HEK293 (cell line): ENCODE measurements around the gene CPAMD8.

Experiments used
- CTCF ChIA-PET: fragments of 350-600 bp; formaldehyde crosslinking; extraction: SDS; loops from one replicate; lab custom pipeline; 2021; ENCODE audit warnings: antibody characterized with exemption; lab: Yijun Ruan, JAX
- POLR2A ChIA-PET: fragments of 300-600 bp; formaldehyde crosslinking; extraction: SDS; loops from one replicate; lab custom pipeline; 2020; ENCODE audit warnings: antibody characterized with exemption, inconsistent platforms; lab: Yijun Ruan, JAX
- H3K27ac ChIP-seq: fragments of 200-500 bp; sonication (Bioruptor generic); 2 replicates; pipeline ENCODE4 v1.5.1; 2014; ENCODE audit warnings: low read depth, low read length, control low read depth, inconsistent platforms; ENCODE audit errors: extremely low read depth
- H3K36me3 ChIP-seq, 2 experiments: fragments of 200-500 bp in 1 of 2; sonication (Bioruptor generic) in 1 of 2; 1 replicate in 1 of 2; 2 replicates in 1 of 2; pipeline ENCODE4 v1.5.1; 2014 to 2017; ENCODE audit warnings: inconsistent platforms in 2 of 2, low read length in 2 of 2; ENCODE audit not compliant: control insufficient read depth in 2 of 2, insufficient read depth in 1 of 2
- H3K4me1 ChIP-seq: fragments of 200-500 bp; sonication (Bioruptor generic); 2 replicates; pipeline ENCODE4 v1.5.1; 2014; ENCODE audit warnings: mild to moderate bottlenecking, low read length, inconsistent platforms; ENCODE audit not compliant: control insufficient read depth, insufficient read depth
- H3K4me3 ChIP-seq: 2 replicates; pipeline ENCODE4 v1.5.1; 2011; ENCODE audit warnings: low read depth, mild to moderate bottlenecking, control low read depth, low read length, moderate library complexity
- H3K9me3 ChIP-seq: fragments of 200-500 bp; sonication (Bioruptor generic); 2 replicates; pipeline ENCODE4 v1.5.1; 2014; ENCODE audit warnings: low read depth, low read length, inconsistent platforms; ENCODE audit not compliant: control insufficient read depth, insufficient read depth
- BCL11A ChIP-seq: fragments of 450-650 bp; formaldehyde crosslinking; IDR thresholded peaks from 2 replicates; pipeline ENCODE4 v1.5.1; 2016; ENCODE audit warnings: low read depth, missing biosample characterization, missing genetic modification characterization
- BCL6B ChIP-seq: fragments of 450-650 bp; formaldehyde crosslinking; IDR thresholded peaks from 2 replicates; pipeline ENCODE4 v1.5.1; 2017; ENCODE audit warnings: missing biosample characterization, missing genetic modification characterization
- GLI4 ChIP-seq: fragments of 450-650 bp; formaldehyde crosslinking; IDR thresholded peaks from 2 replicates; pipeline ENCODE4 v1.5.1; 2016; ENCODE audit warnings: missing biosample characterization, missing genetic modification characterization
- KLF16 ChIP-seq: fragments of 450-650 bp; formaldehyde crosslinking; IDR thresholded peaks from 2 replicates; pipeline ENCODE4 v1.5.1; 2017; ENCODE audit warnings: missing biosample characterization, missing genetic modification characterization
- SCRT2 ChIP-seq: fragments of 450-650 bp; formaldehyde crosslinking; IDR thresholded peaks from 2 replicates; pipeline ENCODE4 v1.5.1; 2016; ENCODE audit warnings: missing biosample characterization, missing genetic modification characterization
- SETDB1 ChIP-seq: IDR thresholded peaks from one replicate; pipeline ENCODE4 v1.6.1; 2017; ENCODE audit warnings: mild to moderate bottlenecking, low read length, moderate library complexity, mixed read lengths; ENCODE audit not compliant: insufficient read length
- TSHZ1 ChIP-seq: fragments of 450-650 bp; formaldehyde crosslinking; IDR thresholded peaks from 2 replicates; pipeline ENCODE4 v1.5.1; 2016; ENCODE audit warnings: missing biosample characterization, missing genetic modification characterization, borderline replicate concordance
- WT1 ChIP-seq: fragments of 450-650 bp; formaldehyde crosslinking; IDR thresholded peaks from 2 replicates; pipeline ENCODE4 v1.5.1; 2016; ENCODE audit warnings: missing biosample characterization, missing genetic modification characterization
- ZFP3 ChIP-seq: fragments of 450-650 bp; formaldehyde crosslinking; IDR thresholded peaks from 2 replicates; pipeline ENCODE4 v1.5.1; 2016; ENCODE audit warnings: low read depth, missing biosample characterization, missing genetic modification characterization
- ZNF114 ChIP-seq: fragments of 450-650 bp; formaldehyde crosslinking; IDR thresholded peaks from 2 replicates; pipeline ENCODE4 v1.5.0; 2017; ENCODE audit warnings: missing biosample characterization, missing genetic modification characterization
- ZNF221 ChIP-seq: fragments of 450-650 bp; formaldehyde crosslinking; IDR thresholded peaks from 2 replicates; pipeline ENCODE4 v1.5.1; 2017; ENCODE audit warnings: missing biosample characterization, missing genetic modification characterization, borderline replicate concordance
- ZNF48 ChIP-seq: fragments of 450-650 bp; formaldehyde crosslinking; IDR thresholded peaks from 2 replicates; pipeline ENCODE4 v1.5.1; 2016; ENCODE audit warnings: missing biosample characterization, missing genetic modification characterization
- ZNF549 ChIP-seq: fragments of 450-650 bp; IDR thresholded peaks from 2 replicates; pipeline ENCODE4 v1.5.1; 2018; ENCODE audit warnings: missing biosample characterization, missing genetic modification characterization, mild to moderate bottlenecking, inconsistent platforms, moderate library complexity
- ZNF777 ChIP-seq: fragments of 450-650 bp; formaldehyde crosslinking; IDR thresholded peaks from 2 replicates; pipeline ENCODE4 v1.5.1; 2017; ENCODE audit warnings: missing biosample characterization, missing genetic modification characterization, borderline replicate concordance
- ZNF792 ChIP-seq: fragments of 450-650 bp; formaldehyde crosslinking; IDR thresholded peaks from 2 replicates; pipeline ENCODE4 v1.5.1; 2016; ENCODE audit warnings: missing biosample characterization, missing genetic modification characterization
- ZSCAN30 ChIP-seq: fragments of 450-650 bp; IDR thresholded peaks from 2 replicates; pipeline ENCODE4 v1.5.1; 2018; ENCODE audit warnings: missing biosample characterization, mild to moderate bottlenecking, missing genetic modification characterization, moderate library complexity
- ZSCAN4 ChIP-seq: fragments of 450-650 bp; formaldehyde crosslinking; IDR thresholded peaks from 2 replicates; pipeline ENCODE4 v1.5.1; 2017; ENCODE audit warnings: missing biosample characterization, missing genetic modification characterization
- TF ChIP-seq, protein P1 (sequence below): fragments of 450-650 bp; formaldehyde crosslinking; IDR thresholded peaks from 2 replicates; pipeline ENCODE4 v1.5.1; 2016; ENCODE audit warnings: missing biosample characterization, missing genetic modification characterization
- TF ChIP-seq, protein P2 (sequence below): fragments of 450-650 bp; formaldehyde crosslinking; IDR thresholded peaks from 2 replicates; pipeline ENCODE4 v1.5.1; 2016; ENCODE audit warnings: missing biosample characterization, missing genetic modification characterization

Gene CPAMD8

GRCh38 chr19:16945762-16946465 is 80.7 kb downstream of the CPAMD8 start:
- Histone ChIP-seq H3K9me3 (no peaks in the 10 kb centered on the region), H3K4me3 (no peak overlapping the region), H3K4me1 (no peaks in the 10 kb centered on the region), H3K27ac (no peak overlapping the region), H3K36me3 (no peaks in the 10 kb centered on the region)
- CTCF ChIA-PET, result no interaction called here
- no peak for TF ChIP-seq BCL6B (tag by site-specific recombination)
- TF ChIP-seq ZSCAN4 (tag by site-specific recombination), result peak; percentile 54; the same call in 1 of the 2 replicates
- POLR2A ChIA-PET, result no interaction called here

GRCh38 chr19:16945364-16945714 is 81.3 kb downstream of the CPAMD8 start:
- no peaks in the 10 kb centered on the region for H3K9me3 ChIP-seq
- H3K27ac ChIP-seq, result no peak overlapping the region
- ChIA-PET POLR2A (no interaction called here), CTCF (no interaction called here)
- H3K36me3 ChIP-seq, result no peaks in the 10 kb centered on the region
- H3K4me1 ChIP-seq, result no peaks in the 10 kb centered on the region
- TF ChIP-seq ZNF549 (tag by site-specific recombination) (no peak), SCRT2 (tag by site-specific recombination) (no peak), ZNF114 (tag by site-specific recombination) (no peak), ZNF48 (tag by site-specific recombination) (no peak), ZNF777 (tag by site-specific recombination) (no peak), ZNF221 (no peak), ZNF792 (no peak), GLI4 (tag by site-specific recombination) (no peak), BCL11A (tag by site-specific recombination) (no peak), SETDB1 (no peak)
- TF ChIP-seq, protein P1, sequence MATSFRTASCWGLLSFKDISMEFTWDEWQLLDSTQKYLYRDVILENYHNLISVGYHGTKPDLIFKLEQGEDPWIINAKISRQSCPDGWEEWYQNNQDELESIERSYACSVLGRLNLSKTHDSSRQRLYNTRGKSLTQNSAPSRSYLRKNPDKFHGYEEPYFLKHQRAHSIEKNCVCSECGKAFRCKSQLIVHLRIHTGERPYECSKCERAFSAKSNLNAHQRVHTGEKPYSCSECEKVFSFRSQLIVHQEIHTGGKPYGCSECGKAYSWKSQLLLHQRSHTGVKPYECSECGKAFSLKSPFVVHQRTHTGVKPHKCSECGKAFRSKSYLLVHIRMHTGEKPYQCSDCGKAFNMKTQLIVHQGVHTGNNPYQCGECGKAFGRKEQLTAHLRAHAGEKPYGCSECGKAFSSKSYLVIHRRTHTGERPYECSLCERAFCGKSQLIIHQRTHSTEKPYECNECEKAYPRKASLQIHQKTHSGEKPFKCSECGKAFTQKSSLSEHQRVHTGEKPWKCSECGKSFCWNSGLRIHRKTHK (tag by site-specific recombination), result no peak
- no peak overlapping the region for H3K4me3 ChIP-seq

DNA sequence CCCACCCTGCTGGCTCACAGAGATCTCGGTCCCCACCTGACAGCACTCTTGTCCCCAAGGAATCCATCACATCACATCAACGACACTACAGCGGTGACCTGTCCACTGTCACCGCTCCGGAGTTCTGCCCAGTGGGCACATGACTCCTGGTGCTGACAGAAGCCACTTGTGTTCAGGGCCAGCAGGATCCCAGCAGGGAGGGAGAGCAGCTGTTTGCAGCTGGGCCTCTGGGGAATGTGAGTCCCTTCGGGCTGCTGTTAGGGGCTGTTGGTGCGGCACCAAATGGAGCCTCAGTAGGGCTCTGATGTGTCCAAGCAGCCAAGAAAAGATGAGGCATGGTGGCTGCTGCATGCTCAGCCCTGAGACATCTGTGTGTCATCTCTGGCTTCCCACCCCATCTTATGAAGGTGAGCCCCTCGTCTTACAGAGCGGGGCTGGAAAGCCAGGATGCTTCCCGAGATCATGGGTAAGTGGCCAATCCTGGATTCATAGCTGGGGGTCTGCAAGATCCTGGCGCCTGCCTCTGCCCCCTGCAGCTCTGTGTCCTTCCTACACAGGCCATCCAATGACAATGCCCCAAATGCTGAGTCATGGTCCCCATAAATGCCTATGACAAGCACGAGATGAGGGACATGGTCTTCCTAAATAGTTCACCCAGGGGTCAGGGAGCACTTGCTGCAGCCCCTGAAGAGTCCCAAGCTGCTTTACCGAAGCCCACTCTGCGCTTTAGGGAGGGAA is 81.8 kb downstream of the CPAMD8 start:
- Histone ChIP-seq H3K4me1 (no peaks in the 10 kb centered on the region), H3K27ac (no peak overlapping the region), H3K36me3 (no peaks in the 10 kb centered on the region), H3K4me3 (no peak overlapping the region), H3K9me3 (no peaks in the 10 kb centered on the region)
- ChIA-PET CTCF (no interaction called here), POLR2A (no interaction called here)
- TF ChIP-seq TSHZ1 (tag by site-specific recombination), result no peak
- TF ChIP-seq, protein P2, sequence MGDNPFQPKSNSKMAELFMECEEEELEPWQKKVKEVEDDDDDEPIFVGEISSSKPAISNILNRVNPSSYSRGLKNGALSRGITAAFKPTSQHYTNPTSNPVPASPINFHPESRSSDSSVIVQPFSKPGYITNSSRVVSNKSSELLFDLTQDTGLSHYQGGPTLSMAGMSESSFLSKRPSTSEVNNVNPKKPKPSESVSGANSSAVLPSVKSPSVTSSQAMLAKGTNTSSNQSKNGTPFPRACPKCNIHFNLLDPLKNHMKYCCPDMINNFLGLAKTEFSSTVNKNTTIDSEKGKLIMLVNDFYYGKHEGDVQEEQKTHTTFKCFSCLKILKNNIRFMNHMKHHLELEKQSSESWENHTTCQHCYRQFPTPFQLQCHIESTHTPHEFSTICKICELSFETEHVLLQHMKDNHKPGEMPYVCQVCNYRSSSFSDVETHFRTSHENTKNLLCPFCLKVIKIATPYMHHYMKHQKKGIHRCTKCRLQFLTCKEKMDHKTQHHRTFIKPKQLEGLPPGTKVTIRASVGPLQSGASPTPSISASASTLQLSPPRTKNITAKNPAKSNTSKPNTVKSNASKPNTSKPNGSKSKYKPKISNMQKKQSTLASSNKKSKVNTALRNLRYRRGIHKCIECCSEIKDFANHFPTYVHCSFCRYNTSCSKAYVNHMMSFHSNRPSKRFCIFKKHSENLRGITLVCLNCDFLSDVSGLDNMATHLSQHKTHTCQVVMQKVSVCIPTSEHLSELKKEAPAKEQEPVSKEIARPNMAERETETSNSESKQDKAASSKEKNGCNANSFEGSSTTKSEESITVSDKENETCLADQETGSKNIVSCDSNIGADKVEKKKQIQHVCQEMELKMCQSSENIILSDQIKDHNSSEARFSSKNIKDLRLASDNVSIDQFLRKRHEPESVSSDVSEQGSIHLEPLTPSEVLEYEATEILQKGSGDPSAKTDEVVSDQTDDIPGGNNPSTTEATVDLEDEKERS, result no peak
- no peak for TF ChIP-seq WT1
- TF ChIP-seq KLF16 (tag by site-specific recombination), result no peak
- TF ChIP-seq ZFP3, result no peak
- TF ChIP-seq ZSCAN30 (tag by site-specific recombination), result no peak
